Prostate gland (tissue), 2 donors: ENCODE results near the gene IFITM10.

Source experiments
- POLR2A ChIP-seq: fragments of 450-650 bp; IDR thresholded peaks from one replicate; pipeline ENCODE4 v1.6.1; 2016; ENCODE audit warnings: antibody characterized with exemption, mild to moderate bottlenecking
- TF ChIP-seq, protein P1 (sequence below), 4 experiments: fragments of 200-600 bp in 2 of 4; fragments of 450-650 bp in 2 of 4; sonication (generic) in 2 of 4; IDR thresholded peaks; 1 replicate in 3 of 4; 2 replicates in 1 of 4; pipeline ENCODE4 v1.5.1; 2016 to 2019; ENCODE audit warnings: antibody characterized with exemption in 4 of 4, mild to moderate bottlenecking in 2 of 4, moderate library complexity in 2 of 4

GRCh38 chr11:1707751-1708150 lies 42.6 kb downstream of the IFITM10 start:
- TF ChIP-seq, protein P1, sequence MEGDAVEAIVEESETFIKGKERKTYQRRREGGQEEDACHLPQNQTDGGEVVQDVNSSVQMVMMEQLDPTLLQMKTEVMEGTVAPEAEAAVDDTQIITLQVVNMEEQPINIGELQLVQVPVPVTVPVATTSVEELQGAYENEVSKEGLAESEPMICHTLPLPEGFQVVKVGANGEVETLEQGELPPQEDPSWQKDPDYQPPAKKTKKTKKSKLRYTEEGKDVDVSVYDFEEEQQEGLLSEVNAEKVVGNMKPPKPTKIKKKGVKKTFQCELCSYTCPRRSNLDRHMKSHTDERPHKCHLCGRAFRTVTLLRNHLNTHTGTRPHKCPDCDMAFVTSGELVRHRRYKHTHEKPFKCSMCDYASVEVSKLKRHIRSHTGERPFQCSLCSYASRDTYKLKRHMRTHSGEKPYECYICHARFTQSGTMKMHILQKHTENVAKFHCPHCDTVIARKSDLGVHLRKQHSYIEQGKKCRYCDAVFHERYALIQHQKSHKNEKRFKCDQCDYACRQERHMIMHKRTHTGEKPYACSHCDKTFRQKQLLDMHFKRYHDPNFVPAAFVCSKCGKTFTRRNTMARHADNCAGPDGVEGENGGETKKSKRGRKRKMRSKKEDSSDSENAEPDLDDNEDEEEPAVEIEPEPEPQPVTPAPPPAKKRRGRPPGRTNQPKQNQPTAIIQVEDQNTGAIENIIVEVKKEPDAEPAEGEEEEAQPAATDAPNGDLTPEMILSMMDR (IDR thresholded peaks at IDR 0.05), result no peak
- no peak for TF ChIP-seq POLR2A
